ENCODE results near the gene ZSCAN22.

DNA sequence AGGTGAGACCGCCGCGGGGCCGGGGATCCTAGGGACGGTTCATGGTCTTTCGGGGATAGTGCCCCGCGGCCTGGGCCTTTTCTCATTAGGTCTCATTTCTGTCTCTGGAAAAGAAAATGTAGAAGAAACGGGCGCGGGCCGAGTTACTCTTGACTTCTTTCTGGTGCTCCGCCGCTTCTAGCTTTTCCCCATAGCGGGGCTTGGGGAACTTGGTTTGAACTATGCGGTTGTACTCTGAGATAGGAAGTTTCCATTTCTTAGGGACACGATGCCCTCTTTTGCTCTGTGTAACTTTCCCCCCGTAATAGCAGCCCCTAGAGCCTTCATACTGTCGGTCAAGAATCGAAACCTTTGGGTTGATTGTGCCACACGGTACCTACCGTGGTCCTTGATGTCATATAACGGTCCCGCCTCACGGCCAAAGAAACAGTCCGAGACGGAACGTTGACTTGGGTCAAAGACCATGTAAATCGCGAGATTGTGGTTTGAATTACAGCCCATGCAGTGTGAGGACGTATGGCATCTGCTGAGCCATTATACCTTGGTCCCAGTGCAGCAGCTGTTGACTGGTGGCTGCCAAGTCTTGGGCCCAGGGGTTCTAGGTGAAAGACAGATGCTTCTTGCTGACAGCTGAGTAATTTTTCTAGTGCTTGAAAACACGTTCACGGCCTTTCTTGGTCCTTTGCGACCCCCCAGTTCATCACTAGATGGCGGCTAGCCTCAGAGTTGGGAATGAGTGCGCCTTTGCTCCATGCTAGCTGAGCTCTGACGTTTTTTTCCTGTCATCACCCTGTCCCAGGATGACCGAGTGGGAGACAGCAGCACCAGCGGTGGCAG is 60.8 kb downstream of the ZSCAN22 start:
- TF ChIP-seq, protein P1, sequence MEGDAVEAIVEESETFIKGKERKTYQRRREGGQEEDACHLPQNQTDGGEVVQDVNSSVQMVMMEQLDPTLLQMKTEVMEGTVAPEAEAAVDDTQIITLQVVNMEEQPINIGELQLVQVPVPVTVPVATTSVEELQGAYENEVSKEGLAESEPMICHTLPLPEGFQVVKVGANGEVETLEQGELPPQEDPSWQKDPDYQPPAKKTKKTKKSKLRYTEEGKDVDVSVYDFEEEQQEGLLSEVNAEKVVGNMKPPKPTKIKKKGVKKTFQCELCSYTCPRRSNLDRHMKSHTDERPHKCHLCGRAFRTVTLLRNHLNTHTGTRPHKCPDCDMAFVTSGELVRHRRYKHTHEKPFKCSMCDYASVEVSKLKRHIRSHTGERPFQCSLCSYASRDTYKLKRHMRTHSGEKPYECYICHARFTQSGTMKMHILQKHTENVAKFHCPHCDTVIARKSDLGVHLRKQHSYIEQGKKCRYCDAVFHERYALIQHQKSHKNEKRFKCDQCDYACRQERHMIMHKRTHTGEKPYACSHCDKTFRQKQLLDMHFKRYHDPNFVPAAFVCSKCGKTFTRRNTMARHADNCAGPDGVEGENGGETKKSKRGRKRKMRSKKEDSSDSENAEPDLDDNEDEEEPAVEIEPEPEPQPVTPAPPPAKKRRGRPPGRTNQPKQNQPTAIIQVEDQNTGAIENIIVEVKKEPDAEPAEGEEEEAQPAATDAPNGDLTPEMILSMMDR (IDR thresholded peaks at IDR 0.05) = no peak
- no peak for TF ChIP-seq EP300 (IDR thresholded peaks at IDR 0.05)
